Measurements from ENCODE around the gene ITPR2.
"Not testable (repeated sequence)": the region's sequence is repeated elsewhere in the genome, so short reads cannot be mapped to it uniquely, and the experiment has no call there.

Gene ITPR2

GRCh38 chr12:26783816-26784379 lies 49.1 kb downstream of the ITPR2 start:
- not testable (repeated sequence) for DNase-seq

DNA sequence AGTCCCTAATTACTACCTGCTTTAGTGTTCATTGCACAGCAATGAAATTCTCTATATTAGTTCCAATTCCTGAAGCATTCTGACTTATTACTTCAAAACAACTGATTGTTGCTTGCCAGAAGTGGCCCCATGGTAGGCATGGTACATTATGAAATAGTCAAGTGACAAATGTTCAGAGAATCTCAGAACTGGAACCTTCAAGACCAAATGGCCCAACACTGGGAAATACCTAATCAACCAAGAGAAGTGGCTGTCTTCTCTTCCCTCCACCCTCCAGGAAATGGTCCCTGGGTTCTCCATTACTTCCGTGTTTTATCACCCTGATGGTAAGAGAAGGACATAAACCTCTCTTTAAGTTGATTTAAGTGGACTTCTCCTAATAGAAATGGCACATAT lies 49.9 kb downstream of the ITPR2 start:
- no peak for DNase-seq

- DNase-seq = no peak
Observed at GRCh38 chr12:26782372-26783130, 50.4 kb downstream of the ITPR2 start.

- DNase-seq = peak; percentile 20
Observed at GRCh38 chr12:26780656-26781055, 52.3 kb downstream of the ITPR2 start.

- not testable (repeated sequence) for DNase-seq
Observed at GRCh38 chr12:26778173-26778775, 54.7 kb downstream of the ITPR2 start.

DNA sequence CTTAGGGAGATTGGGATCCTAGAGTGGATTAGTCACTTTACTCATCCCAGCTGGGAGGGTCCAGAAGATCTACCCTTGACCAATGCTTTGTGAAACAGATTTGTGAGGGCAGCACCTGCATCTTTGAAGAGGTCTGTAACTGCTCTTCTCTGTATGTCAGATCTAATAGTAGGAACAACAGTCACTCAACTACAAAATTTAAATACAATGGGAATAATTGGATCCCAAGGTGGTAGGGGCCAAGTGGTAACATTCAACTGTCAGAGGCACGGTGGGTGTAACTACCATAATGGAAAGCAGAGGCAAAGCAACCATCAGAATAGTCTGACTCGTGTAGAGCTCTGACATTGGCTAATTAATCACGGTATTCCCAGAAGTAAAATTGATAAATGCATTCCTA lies 55.8 kb downstream of the ITPR2 start:
- DNase-seq = no peak

- not testable (repeated sequence) for DNase-seq
Observed at GRCh38 chr12:26775991-26776390, 57.0 kb downstream of the ITPR2 start.

DNA sequence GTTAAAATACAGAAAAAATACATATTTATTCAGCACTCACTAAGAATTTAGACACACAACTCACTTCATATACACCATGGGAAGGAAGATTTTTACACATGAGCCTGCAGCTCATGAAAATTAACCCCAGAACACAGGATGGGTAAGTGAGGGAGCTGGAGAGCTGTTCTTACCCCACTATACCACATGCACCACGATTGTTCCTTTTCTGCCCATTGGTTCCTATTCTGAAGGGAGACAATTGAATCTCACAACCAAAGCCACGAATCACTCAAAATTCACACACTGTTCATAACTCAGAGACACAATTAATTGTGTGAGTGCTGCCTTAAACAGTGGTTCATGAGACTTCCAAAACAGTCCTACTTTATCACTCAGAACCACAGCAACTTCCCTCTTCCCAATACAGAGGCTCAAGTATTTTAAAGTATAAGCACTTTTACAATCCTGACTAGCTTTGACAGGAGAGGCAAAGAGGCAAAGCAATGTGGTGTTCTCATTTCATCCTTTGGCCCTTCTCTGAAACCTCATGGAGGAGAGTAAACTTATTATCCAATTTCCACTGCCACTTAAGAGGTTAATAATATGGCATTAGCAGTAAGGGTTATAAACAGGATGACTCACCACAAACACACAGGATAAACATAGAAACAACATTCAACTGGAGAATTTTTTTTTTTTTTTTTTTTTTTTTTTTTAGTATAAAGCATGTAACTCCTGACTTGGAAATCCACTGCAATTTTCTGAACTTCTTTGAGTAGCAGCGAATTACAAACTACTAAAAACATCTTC lies 59.5 kb downstream of the ITPR2 start:
- DNase-seq = no peak

- DNase-seq = no peak
Observed at GRCh38 chr12:26771861-26772260, 61.1 kb downstream of the ITPR2 start.

GRCh38 chr12:26770239-26771070 lies 62.5 kb downstream of the ITPR2 start:
- no peak for DNase-seq

- DNase-seq = peak; percentile 14
Observed at GRCh38 chr12:26769611-26770010, 63.4 kb downstream of the ITPR2 start.

DNA sequence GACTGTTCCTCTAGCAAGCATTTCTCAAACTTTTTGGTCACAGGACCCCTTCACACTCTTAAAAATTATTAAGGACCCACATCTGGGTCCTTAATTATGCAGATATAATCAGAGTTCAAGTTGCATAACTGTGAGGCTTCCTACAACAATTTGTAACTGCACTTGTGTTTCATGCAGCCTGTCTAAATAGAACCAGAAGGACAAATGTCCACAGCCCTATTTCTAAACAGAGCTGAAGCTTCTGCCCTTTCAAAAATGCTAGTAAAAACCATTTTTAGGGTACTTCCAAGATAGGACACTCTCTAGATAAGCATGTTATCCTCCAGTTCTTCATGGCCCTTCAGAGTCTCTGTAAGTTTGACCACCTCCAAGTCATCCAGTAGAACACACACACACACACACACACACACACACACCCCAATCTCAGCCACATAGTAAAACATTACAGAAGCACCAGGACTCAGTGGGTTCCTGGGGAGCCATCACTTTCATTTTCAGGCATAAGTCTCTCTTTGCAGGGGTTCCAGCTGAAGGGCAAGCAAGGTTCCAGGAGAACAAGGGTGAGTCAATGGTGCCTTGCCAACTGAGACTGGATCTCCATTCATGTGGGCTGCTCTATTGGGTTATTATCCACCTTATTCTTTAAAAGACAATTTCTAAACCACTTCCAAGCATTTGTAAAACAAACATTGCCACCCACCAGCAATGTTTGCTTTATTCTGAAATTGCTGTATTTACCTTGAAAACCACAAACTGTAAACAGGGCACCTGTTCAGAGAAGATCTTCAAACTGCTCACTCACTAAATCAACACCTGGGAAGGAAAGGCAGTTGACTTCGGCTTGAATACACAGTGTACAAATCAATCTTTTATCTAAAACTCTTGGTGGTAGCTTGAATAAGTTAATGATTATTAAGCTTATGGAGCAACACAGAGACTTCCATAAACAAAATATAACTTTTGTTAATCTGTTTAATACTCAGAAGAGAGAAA lies 64.1 kb downstream of the ITPR2 start:
- peak; percentile 76 for DNase-seq

- no peak for DNase-seq
Observed at GRCh38 chr12:26767865-26768264, 65.1 kb downstream of the ITPR2 start.

- DNase-seq = peak; percentile 43
Observed at GRCh38 chr12:26767116-26767515, 65.9 kb downstream of the ITPR2 start.

- DNase-seq = no peak
Observed at GRCh38 chr12:26762186-26762585, 70.8 kb downstream of the ITPR2 start.

- no peak for DNase-seq
Observed at GRCh38 chr12:26761775-26762174, 71.2 kb downstream of the ITPR2 start.

DNA sequence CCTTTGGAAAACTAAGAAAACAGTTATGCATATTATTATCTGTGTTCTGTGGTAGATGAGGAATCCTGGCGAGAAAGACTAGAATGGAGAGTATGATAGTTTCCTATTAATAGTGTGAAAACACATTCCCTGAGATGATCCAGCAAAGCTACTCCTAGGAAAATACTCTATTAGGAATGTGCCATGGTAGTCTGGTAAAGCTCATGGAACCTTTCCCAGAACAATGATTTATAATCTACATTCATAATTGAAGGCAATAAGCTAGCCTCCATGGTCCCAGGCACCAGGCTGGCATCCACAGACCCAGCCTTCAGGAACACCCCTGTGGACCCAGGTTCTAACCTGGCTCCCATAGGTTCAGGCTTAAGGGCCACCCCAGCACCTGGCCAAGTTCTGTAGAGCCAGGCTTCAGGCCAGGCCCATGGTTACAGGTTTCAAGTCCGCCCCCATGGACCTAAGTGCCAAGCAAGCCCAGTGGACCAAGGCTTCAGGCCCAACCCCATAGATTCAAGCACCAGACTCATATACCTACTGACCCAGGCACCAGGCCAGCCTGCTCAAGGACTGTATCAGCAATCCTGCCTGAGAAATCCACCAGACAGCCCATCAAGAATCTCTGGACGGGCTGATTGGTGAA lies 72.2 kb downstream of the ITPR2 start:
- DNase-seq = no peak

- DNase-seq = not testable (repeated sequence)
Observed at GRCh38 chr12:26755362-26755761, 77.6 kb downstream of the ITPR2 start.

DNA sequence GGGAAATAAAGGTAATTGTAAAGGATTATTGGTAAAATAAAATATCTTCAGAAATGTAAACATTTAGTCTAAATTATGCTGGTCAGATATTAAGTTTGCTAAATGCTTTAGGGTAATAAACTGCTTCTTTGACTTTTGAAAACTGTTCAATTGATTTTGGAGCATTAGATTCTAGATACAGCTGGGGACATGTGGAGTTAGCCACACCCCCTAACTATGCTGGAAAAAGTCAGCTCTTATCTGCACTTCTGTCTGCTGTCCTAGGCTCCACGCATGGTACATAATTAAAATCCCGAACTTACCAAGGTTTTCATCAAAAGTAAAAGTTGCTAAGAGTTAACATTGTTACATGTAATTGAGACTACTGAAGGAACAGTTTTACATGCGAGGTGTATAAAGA lies 78.8 kb downstream of the ITPR2 start:
- no peak for DNase-seq

DNA sequence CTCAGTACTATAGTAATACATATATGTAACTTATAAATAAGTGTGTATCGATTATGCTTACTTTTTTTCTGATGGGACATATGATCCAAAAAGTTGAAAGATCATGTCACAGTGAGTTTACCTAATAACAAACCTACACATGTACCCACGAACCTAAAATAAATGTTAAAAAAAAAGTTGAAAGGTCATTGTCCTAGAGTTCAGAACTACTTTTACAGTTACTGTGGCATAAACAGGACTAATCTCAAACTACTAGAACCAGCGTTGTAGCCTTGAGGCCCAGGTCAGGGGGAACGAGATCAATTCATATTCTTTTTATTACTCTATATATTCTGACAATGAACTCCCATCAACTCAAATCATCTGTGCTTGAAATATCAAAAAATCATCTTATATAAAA lies 81.8 kb downstream of the ITPR2 start:
- DNase-seq = no peak
